GM18511 (cell line): Measurements from ENCODE around the gene FKTN.

Experiments
- ATAC-seq: cut with Tn5 transposase; IDR thresholded peaks from one replicate; pipeline ENCODE4 v1.9.1; 2021; ENCODE audit warnings: mild to moderate bottlenecking, moderate library complexity; ENCODE audit not compliant: unreplicated experiment

FKTN gene

GRCh38 chr9:105632807-105633206, 74.9 kb downstream of the FKTN start:
- ATAC-seq, result no peak

DNA sequence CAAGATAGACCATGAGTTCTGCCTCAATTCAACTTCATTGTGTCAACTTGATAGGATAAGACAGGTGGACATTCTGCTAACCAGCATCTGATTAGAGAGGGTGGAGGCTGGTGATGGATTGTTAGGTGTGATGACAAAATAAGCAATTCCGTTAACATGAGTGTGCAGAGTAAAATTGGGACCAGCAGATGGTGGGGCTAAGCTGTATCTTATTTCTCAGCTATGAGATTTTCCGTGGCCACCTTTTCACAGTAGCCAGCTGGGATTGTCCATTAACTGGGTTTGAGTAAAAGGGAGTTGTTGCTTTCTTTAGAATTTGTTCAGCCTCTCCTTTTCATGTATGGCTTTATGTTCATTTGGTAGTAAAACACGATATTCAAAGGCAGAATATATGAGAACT, 75.5 kb downstream of the FKTN start:
- ATAC-seq, result no peak

- ATAC-seq, result no peak
These were observed 78.4 kb downstream of the FKTN start for GRCh38 chr9:105636331-105636730.

DNA sequence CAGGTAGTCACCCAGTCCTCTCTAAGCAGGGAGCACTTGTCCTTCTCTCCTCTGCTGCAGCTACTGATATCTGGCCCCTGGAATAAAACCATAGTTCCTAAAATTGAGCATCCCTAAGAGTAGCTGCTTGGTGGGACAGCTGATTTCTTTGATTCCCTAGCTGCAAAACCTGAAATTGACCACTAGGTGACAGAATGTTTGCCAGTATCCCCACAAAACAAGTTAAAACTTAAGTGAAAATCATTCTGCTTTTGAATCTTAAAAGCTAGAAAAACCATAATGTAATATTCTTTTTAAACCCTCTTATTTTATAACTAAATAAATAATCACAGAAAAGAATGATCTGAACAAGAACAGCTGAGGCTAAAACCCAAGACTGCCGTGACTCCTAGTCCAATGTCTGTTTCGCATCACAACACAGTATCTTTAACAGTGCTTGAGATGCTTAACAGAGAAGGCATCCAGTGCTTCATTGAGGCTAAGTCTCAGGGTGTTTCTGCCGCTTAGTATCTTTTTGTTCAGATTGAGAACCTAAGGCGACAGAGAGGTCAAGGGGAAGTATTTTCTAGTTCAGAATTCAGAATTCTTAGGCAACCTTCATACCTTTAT, 80.0 kb downstream of the FKTN start:
- ATAC-seq, result no peak

- no peak for ATAC-seq
These were observed 82.0 kb downstream of the FKTN start for GRCh38 chr9:105639936-105640335.

- ATAC-seq, result no peak
These were observed 85.9 kb downstream of the FKTN start for GRCh38 chr9:105643795-105644194.

GRCh38 chr9:105646879-105647594, 89.1 kb downstream of the FKTN start:
- ATAC-seq, result no peak

DNA sequence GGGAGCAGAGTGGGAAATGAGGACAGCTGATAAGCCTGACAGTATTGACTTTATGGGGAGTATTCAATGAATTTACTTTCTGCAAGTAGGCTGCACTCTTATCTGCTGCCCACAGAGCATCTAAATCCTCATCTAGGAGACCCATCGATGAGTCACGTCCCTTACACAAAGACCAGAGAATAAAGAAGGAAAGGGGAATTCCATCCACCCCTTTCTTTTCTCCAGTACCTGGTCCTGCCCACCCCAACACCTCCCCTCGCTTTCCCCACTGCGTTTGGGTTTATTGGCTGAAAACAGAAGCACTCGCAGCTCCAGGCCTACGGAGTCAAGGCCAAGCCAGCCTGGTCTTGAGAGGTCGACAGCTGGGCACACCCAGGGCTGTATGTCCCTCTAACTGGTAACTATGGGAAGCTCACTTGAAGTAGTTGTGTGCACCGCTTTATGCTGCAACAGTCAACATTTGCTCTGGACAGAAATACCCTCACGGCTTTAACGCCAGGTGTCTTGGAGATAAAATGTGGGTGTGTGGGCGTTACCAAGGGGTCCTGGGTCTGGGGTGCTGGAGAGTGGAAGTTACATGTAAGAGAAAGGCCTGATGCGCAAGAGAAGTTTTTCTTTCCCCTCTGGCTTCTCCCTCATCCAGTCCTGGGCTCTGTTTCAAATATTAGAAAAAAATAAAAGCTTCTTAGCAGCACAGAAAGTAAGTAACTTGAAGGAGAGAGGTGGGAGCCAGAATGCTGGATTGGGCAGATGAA, 89.8 kb downstream of the FKTN start:
- ATAC-seq, result no peak

GRCh38 chr9:105651806-105652205, 93.9 kb downstream of the FKTN start:
- no peak for ATAC-seq

DNA sequence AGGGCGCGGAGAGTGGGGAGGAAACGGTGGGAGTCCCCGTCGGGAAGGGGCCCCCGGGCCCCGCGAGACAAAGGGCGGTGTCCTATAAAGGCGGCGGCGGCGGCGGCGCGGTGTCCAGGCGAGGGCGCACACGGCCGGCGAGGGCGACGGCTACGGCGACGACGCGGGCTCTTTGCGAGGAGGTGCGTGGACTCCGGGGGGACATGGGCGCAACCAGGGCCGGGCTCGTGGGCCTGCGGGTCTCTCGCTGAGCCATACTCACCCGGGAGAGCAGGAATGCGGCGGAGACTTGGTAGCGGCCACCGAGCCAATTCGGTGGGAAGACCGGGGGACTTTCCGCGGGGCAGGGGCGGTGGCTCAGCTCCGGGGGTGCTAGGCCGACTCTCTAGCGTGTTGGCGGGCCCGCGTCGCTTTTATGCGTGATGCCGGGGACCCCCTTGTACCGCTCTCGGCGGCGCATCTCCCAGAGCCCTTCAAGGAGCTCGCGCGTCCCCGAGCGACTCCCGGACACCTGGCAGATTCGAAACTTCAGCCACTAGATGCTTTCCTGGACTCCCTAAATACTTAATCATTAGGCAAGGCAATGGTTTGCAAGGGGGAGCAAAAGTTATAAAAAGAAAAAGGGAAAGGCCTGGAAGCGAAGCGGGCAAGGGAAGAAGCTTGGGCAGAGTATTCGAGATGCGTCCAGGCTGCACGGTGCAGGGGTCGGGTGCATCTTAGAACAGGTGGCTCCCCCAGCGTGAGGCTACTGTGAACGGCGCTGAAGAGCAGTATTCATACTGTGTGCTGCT, 98.4 kb downstream of the FKTN start:
- peak; percentile 75 for ATAC-seq

DNA sequence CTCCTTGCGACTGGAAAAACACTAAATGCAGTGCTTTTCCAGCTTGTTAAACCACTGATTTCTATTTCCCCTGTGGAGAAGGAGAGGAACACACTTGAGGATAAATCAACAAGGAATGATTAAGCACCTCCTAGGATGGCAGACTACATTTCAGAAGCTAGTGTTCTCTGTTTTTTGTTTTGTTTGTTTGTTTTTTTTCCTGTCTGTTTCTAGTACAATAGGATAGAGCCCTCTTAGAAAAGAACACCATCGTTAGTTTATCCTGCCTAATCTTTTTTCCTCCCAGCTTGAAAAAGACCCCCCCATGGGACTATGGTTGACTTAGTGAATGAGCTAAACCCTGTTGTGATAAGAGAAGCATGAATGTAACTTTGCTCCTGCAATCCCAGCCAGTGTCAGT, 100.4 kb downstream of the FKTN start:
- no peak for ATAC-seq

DNA sequence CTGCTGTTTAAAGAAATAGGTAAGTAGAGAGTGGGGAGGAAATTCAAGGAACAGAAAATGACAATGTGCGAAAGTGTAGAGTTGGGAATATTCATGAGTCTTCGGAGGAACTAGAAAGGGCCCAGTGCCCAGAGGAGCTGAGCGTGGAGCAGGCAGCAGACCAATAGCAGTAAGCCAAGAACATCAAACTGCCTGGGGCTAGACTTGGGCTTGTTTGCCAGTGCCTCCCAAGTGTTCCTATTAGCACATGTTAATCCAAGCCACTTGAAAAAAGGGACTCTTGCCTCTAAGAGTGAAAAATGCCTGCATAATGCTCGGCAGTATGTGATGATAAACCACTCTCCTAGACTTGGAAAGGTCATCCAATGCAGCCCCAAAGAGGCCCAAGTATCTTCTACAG, 103.1 kb downstream of the FKTN start:
- ATAC-seq, result no peak

- ATAC-seq, result peak; percentile 94
These were observed 104.5 kb downstream of the FKTN start, which contains the start of gene TAL2 for GRCh38 chr9:105662184-105663104. Gene TAL2, plus strand, starts transcription at chr9:105662457. Its CDS starts 40 bp downstream, at chr9:105662497.

GRCh38 chr9:105663914-105664313, 106.0 kb downstream of the FKTN start:
- no peak for ATAC-seq

GRCh38 chr9:105667867-105668266, 109.9 kb downstream of the FKTN start:
- no peak for ATAC-seq

- ATAC-seq, result no peak
These were observed 112.4 kb downstream of the FKTN start for GRCh38 chr9:105670315-105670714.

DNA sequence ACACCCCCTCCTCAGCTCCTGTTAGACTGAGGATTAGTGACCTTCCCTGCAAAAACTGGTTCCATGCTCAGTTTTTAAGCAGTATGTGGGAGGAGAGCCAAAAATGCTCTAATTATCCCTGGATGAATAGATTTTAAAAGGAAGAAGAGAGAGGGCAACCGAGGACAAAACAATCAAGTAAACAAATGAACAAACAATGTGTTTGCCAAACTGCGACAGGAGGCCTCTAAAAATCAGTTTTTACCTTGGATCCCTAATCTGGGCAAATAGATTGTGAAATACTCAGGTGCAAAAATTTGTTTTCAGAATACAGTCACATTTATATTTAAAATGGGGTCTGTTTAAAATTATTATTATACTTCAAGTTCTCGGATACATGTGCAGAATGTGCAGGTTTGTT, 112.8 kb downstream of the FKTN start:
- no peak for ATAC-seq

DNA sequence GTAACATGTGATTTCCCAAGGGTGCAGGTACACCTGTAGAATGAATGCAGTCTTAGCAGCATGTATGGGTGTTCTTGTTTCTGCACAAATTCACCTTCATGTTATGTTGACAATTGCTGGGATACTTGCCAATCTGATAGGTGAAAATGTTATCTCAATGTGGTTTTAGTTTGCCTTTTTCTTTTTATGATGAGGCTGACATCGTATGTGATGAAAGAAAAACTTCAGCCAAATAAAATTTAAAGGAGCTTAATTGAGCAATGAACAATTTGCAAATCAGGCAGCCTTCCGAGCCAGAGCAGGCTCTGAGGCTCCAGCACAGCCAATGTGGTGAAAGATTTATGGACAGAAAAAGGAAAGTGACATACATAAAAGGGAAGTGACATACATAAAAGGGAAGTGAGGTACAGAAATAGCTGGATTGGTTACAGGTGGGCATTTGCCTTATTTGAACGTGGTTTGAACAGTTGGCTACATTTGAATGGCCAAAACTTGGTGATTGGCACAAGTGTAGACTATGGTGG, 114.8 kb downstream of the FKTN start:
- ATAC-seq, result no peak

- ATAC-seq, result no peak
These were observed 116.0 kb downstream of the FKTN start for GRCh38 chr9:105673850-105674387.
